Left lung (tissue), 10 donors: ENCODE results near the gene TMEM63C. TPM values are rescaled to one million over a fixed set of nuclear protein-coding genes. Genes with fewer than 3 reads are reported as not detected.

Experiments
- ATAC-seq: fragments of 200-7000 bp; cut with Tn5 transposase; one replicate; pipeline ENCODE4 v1.9.1; 2020; ENCODE audit warnings: moderate library complexity
- DNase-seq, 4 donors: peaks; one replicate each; pipeline ENCODE4 v3.0.0-alpha.2; 2013 to 2020
- H3K27ac ChIP-seq, 2 donors: fragments of 200-600 bp; sonication (generic) in 1 of 2; one replicate each; pipeline versions ENCODE4 v1.5.0 to v1.8.0; 2020 to 2021
- H3K27me3 ChIP-seq, 2 donors: fragments of 200-600 bp; sonication (generic) in 1 of 2; one replicate each; pipeline versions ENCODE4 v1.5.0 to v1.8.0; 2020 to 2021
- H3K36me3 ChIP-seq, 2 donors: fragments of 200-600 bp; sonication (generic) in 1 of 2; one replicate each; pipeline versions ENCODE4 v1.5.0 to v1.8.0; 2020 to 2021
- H3K4me1 ChIP-seq, 2 donors: fragments of 200-600 bp; one replicate each; pipeline ENCODE4 v1.8.0; 2021
- H3K4me3 ChIP-seq, 2 donors: fragments of 200-600 bp; sonication (generic) in 1 of 2; one replicate each; pipeline versions ENCODE4 v1.5.0 to v1.8.0; 2020 to 2021; ENCODE audit warnings: mild to moderate bottlenecking in 1 of 2
- H3K9me3 ChIP-seq, 2 donors: fragments of 200-600 bp; sonication (generic) in 1 of 2; one replicate each; pipeline versions ENCODE4 v1.5.0 to v1.8.0; 2020 to 2021
- intact Hi-C, 2 donors: fragments of 100-400 bp; cut with DNase I; formaldehyde crosslinking; loops; one replicate each; pipeline versions ENCODE4 v1.11.2 to v1.14.2; 2022
- polyA plus RNA-seq, 6 donors: library from polyadenylated mRNA; unstranded; fragments of 120-200 nt; gene quantifications; one replicate each; pipeline ENCODE4 v1.2.1, GENCODE V29; 2013; ENCODE audit not compliant: insufficient read length in 6 of 6
- total RNA-seq, 2 donors: library from RNA; stranded (reverse); fragmentation: NEBNext Ultra II Directional; extraction: Animal tissue kit (Norgen Biotek cat#: 25700); gene quantifications; one replicate each; pipeline ENCODE4 v1.2.1, GENCODE V29; 2021
- TF ChIP-seq, protein P1 (sequence below), 2 donors: fragments of 200-600 bp; sonication (generic) in 1 of 2; IDR thresholded peaks; one replicate each; pipeline versions ENCODE4 v1.5.0 to v1.8.0; 2021; ENCODE audit warnings: antibody characterized with exemption in 2 of 2
- donor health status: DM: no; HTN: yes; CAD: no.
- donor health status: DM: no; HTN: no; CAD: no.

Gene TMEM63C
- total and polyA plus RNA-seq, 8 donors, result 0.20 to 2.0 (median 0.88) TPM; not detected in 1

DNA sequence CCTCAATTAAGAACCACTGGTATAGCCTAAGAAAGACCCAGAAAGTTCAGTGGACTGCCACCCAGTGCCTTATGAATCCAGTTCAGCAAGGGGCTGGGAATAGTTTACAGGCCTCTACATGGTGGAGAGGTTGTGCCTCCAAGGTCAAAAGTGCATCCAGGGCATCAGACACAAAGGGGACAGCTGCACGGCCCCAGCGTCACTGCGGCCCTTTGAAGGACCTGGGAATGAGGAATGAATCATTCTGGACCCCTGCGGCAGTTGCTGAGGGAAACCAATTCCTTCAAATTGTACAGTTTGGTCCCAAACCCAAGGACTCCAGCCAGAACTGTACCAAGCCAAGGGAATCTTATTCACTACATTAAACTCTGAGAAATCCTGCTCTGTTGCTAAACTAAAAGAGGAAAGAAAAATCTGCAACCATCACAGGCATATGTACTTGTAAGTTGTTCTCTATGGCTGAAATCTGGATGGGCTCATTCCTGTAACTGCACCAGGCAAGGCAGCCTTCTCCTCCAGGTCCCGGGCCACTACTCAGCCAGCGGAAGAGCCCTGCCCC is 100.3 kb downstream of the TMEM63C start:
- TF ChIP-seq, protein P1, sequence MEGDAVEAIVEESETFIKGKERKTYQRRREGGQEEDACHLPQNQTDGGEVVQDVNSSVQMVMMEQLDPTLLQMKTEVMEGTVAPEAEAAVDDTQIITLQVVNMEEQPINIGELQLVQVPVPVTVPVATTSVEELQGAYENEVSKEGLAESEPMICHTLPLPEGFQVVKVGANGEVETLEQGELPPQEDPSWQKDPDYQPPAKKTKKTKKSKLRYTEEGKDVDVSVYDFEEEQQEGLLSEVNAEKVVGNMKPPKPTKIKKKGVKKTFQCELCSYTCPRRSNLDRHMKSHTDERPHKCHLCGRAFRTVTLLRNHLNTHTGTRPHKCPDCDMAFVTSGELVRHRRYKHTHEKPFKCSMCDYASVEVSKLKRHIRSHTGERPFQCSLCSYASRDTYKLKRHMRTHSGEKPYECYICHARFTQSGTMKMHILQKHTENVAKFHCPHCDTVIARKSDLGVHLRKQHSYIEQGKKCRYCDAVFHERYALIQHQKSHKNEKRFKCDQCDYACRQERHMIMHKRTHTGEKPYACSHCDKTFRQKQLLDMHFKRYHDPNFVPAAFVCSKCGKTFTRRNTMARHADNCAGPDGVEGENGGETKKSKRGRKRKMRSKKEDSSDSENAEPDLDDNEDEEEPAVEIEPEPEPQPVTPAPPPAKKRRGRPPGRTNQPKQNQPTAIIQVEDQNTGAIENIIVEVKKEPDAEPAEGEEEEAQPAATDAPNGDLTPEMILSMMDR (IDR thresholded peaks at IDR 0.05), result no peak
- ATAC-seq, result no peak
- H3K36me3 ChIP-seq, result peaks cover 0 to 96% of the 10 kb centered on the region in 2 donors

DNA sequence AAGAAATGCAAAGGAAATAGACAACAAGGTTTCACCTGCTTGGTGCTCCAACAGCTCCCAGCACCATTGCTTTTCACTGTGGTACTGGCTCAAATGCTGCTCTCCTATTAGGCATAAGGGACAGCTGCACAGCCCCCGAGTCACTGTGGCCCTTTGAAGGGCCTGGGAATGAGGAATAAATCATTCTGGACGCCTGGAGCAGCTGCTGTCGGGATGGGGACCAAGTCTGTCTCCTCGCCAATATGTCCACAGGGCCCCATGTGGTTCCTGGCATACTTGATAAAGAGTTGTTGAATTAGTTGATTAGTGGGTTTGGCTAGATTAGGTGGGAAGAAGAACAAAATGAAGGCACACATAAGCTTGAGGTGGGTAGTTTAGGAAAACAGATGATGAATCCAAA is 102.5 kb downstream of the TMEM63C start:
- Histone ChIP-seq H3K27ac (no peak overlapping the region), H3K27me3 (no peaks in the 10 kb centered on the region), H3K4me1 (no peaks in the 10 kb centered on the region), H3K9me3 (no peaks in the 10 kb centered on the region), H3K36me3 (peaks cover 0 to 90% of the 10 kb centered on the region in 2 donors), H3K4me3 (no peak overlapping the region)
- TF ChIP-seq, protein P1 (IDR thresholded peaks at IDR 0.05), result no peak
- intact Hi-C loops, result no loop called here
- DNase-seq (no peak), ATAC-seq (no peak)

More for the DNA sequence above, 100.3 kb downstream of the TMEM63C start:
- intact Hi-C loops, result no loop called here
- Histone ChIP-seq H3K27me3 (no peaks in the 10 kb centered on the region), H3K4me1 (no peaks in the 10 kb centered on the region), H3K27ac (no peak overlapping the region), H3K9me3 (no peaks in the 10 kb centered on the region), H3K4me3 (no peak overlapping the region)
- no peak for DNase-seq

DNA sequence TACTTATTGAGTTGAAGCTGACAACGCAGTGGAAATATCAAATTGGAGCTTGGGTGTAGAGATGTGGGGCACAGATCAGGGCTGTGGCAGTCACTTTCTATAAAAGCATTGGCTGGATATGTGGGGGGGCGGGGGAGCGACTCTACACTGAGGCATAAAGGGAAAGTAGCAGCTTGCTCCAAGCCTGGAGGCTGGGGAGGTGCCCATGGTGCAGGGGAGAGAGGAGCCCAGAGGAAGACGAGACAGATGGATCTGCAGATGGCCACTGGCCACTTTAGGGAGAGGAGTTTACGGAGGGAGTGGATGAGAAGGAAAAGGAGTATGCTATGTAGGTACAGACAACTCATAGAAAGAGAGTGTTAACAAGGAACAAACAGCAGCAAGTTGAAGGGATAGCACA is 102.9 kb downstream of the TMEM63C start:
- Histone ChIP-seq H3K36me3 (peaks cover 0 to 88% of the 10 kb centered on the region in 2 donors), H3K4me1 (no peaks in the 10 kb centered on the region), H3K27me3 (no peaks in the 10 kb centered on the region), H3K4me3 (no peak overlapping the region), H3K27ac (no peak overlapping the region), H3K9me3 (no peaks in the 10 kb centered on the region)
- ATAC-seq (no peak), DNase-seq (no peak)
- TF ChIP-seq, protein P1 (IDR thresholded peaks at IDR 0.05), result no peak
- intact Hi-C loops, result no loop called here

DNA sequence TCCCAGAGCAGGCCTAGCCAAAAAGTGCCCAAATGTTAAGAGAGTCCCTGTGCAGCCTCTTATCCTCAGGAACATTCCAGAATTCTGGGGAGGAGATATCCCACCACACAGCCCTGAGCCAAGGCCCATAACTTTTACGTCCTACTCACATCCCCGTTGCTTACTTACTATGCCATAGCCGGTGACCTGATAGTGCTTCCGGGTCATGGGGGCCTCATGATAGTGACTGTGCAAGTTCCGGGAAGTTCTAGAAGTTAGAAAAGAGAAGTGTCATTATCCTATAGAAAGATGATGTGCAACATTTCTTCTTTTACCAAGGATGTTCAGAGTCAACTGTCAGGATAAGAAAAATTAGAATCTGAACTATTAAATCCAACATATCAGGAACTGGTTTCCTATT is 105.0 kb downstream of the TMEM63C start:
- DNase-seq, result no peak
- Histone ChIP-seq H3K4me1 (no peaks in the 10 kb centered on the region), H3K36me3 (peaks cover 0 to 83% of the 10 kb centered on the region in 2 donors), H3K4me3 (no peak overlapping the region), H3K27me3 (no peaks in the 10 kb centered on the region), H3K27ac (no peak overlapping the region), H3K9me3 (no peaks in the 10 kb centered on the region)
- TF ChIP-seq, protein P1 (IDR thresholded peaks at IDR 0.05), result no peak
- intact Hi-C loops, result no loop called here
- no peak for ATAC-seq

DNA sequence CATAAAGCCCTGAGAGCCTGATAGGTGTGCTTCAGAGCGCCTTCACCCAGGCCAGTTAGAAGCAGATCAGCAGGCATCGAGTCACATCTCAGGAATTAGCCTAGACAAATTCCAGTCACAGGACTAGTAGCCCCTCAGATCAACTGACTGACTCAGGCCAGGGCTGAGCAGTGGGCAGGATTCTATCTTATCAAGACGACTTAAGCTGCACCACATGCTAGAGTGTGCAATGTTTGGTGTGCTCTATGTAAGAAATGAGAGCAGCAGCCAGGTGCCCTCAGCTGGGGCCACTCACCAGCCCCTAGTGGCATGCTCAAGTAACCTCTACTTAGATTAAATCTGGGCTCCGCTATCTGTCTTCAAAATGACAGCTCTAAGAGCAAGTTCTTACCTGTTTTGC is 109.1 kb downstream of the TMEM63C start:
- Histone ChIP-seq H3K27me3 (no peaks in the 10 kb centered on the region), H3K36me3 (peaks cover 0 to 66% of the 10 kb centered on the region in 2 donors), H3K9me3 (no peaks in the 10 kb centered on the region), H3K27ac (no peak overlapping the region), H3K4me1 (no peaks in the 10 kb centered on the region), H3K4me3 (no peak overlapping the region)
- DNase-seq, result no peak
- TF ChIP-seq, protein P1 (IDR thresholded peaks at IDR 0.05), result no peak
- intact Hi-C loops, result no loop called here
- no peak for ATAC-seq
